IMR-90 (cell line): ENCODE data around the gene SLC25A44. TPM values are rescaled to one million over a fixed set of nuclear protein-coding genes. Genes with fewer than 3 reads are reported as not detected.

ENCODE experiments used
- ATAC-seq: fragments of 200-7000 bp; cut with Tn5 transposase; 2 replicates; pipeline ENCODE4 v1.9.1; 2020; ENCODE audit warnings: low read depth, mild to moderate bottlenecking, moderate library complexity
- BruUV-seq: library from RNA; stranded (reverse); fragments of 400-500 nt; replicated peaks from 2 replicates; lab custom pipeline; 2021; lab: Mats Ljungman, UMichigan
- CTCF ChIA-PET: fragments of 300-600 bp; formaldehyde crosslinking; extraction: SDS; loops from one replicate; lab custom pipeline; 2021; ENCODE audit warnings: antibody characterized with exemption; lab: Yijun Ruan, JAX
- POLR2A ChIA-PET: fragments of 300-600 bp; sonication (Branson Sonifier 250); formaldehyde crosslinking; loops from one replicate; lab custom pipeline; 2022; ENCODE audit warnings: antibody characterized with exemption; ENCODE audit not compliant: unreplicated experiment; lab: Charles Lee
- DNase-seq: peaks from one replicate; pipeline ENCODE4 v3.0.0; 2013
- H2AFZ ChIP-seq: replicated peaks from 2 replicates; pipeline ENCODE3; 2013; ENCODE audit warnings: low read length, mild to moderate bottlenecking; ENCODE audit not compliant: poor library complexity
- H2AK5ac ChIP-seq: 2 replicates; pipeline ENCODE4 v1.6.1; 2013; ENCODE audit warnings: low read depth, low read length, inconsistent platforms
- H2AK9ac ChIP-seq: replicated peaks from 2 replicates; pipeline ENCODE3; 2013; ENCODE audit warnings: mild to moderate bottlenecking, low read depth, low read length, moderate library complexity; ENCODE audit not compliant: poor library complexity
- H2BK120ac ChIP-seq: 2 replicates; pipeline ENCODE4 v1.6.1; 2013; ENCODE audit warnings: low read depth, low read length, inconsistent platforms
- H2BK15ac ChIP-seq: 3 replicates; pipeline ENCODE4 v1.6.1; 2013; ENCODE audit warnings: low read depth, low read length, inconsistent platforms
- H2BK20ac ChIP-seq: 2 replicates; pipeline ENCODE4 v1.6.1; 2013; ENCODE audit warnings: low read depth, mild to moderate bottlenecking, inconsistent platforms, low read length, moderate library complexity
- H2BK5ac ChIP-seq: 2 replicates; pipeline ENCODE4 v1.6.1; 2013; ENCODE audit warnings: mild to moderate bottlenecking, low read depth, low read length, inconsistent platforms; ENCODE audit not compliant: poor library complexity, severe bottlenecking
- H3K14ac ChIP-seq: replicated peaks from 2 replicates; pipeline ENCODE4 v1.6.1; 2013; ENCODE audit warnings: low read depth, low read length, inconsistent platforms
- H3K18ac ChIP-seq: 2 replicates; pipeline ENCODE4 v1.6.1; 2013; ENCODE audit warnings: low read depth, low read length, control low read depth
- H3K23ac ChIP-seq: 2 replicates; pipeline ENCODE4 v1.6.1; 2013; ENCODE audit warnings: low read depth, low read length, inconsistent platforms
- H3K27ac ChIP-seq: 2 replicates; pipeline ENCODE4 v1.5.1; 2013; ENCODE audit warnings: mild to moderate bottlenecking, control low read depth, low read length; ENCODE audit not compliant: insufficient read depth
- H3K27me3 ChIP-seq: 2 replicates; pipeline ENCODE4 v1.6.1; 2013; ENCODE audit warnings: low read length; ENCODE audit not compliant: control insufficient read depth, insufficient read depth
- H3K36me3 ChIP-seq: 2 replicates; pipeline ENCODE4 v1.6.1; 2013; ENCODE audit warnings: low read length, mixed read lengths; ENCODE audit not compliant: control insufficient read depth, insufficient read depth
- H3K4ac ChIP-seq: 2 replicates; pipeline ENCODE4 v1.6.1; 2013; ENCODE audit warnings: low read depth, low read length, inconsistent platforms
- H3K4me1 ChIP-seq: 2 replicates; pipeline ENCODE4 v1.6.1; 2013; ENCODE audit warnings: low read length, mixed read lengths; ENCODE audit not compliant: control insufficient read depth, insufficient read depth
- H3K4me2 ChIP-seq: 2 replicates; pipeline ENCODE4 v1.6.1; 2013; ENCODE audit warnings: low read depth, mild to moderate bottlenecking, control low read depth, low read length, moderate library complexity
- H3K4me3 ChIP-seq: 2 replicates; pipeline ENCODE4 v1.5.1; 2013; ENCODE audit warnings: low read depth, mild to moderate bottlenecking, control low read depth, low read length, moderate library complexity; ENCODE audit not compliant: insufficient read depth
- H3K56ac ChIP-seq: 2 replicates; pipeline ENCODE4 v1.6.1; 2013; ENCODE audit warnings: low read length, inconsistent platforms; ENCODE audit not compliant: insufficient read depth; ENCODE audit errors: extremely low read depth
- H3K79me1 ChIP-seq, 2 experiments: 2 replicates each; pipeline ENCODE4 v1.6.1; 2013; ENCODE audit warnings: low read length in 2 of 2, inconsistent platforms in 1 of 2, low read depth in 1 of 2
- H3K9ac ChIP-seq: 2 replicates; pipeline ENCODE4 v1.6.1; 2013; ENCODE audit warnings: low read depth, low read length, control low read depth
- H3K9me1 ChIP-seq: 2 replicates; pipeline ENCODE4 v1.6.1; 2013; ENCODE audit warnings: low read length, inconsistent platforms; ENCODE audit not compliant: insufficient read depth
- H3K9me3 ChIP-seq: 2 replicates; pipeline ENCODE4 v1.6.1; 2013; ENCODE audit warnings: low read length; ENCODE audit not compliant: control insufficient read depth, insufficient read depth
- H4K20me1 ChIP-seq: 2 replicates; pipeline ENCODE4 v1.6.1; 2013; ENCODE audit warnings: low read length, inconsistent platforms; ENCODE audit not compliant: insufficient read depth
- H4K5ac ChIP-seq: 2 replicates; pipeline ENCODE4 v1.6.1; 2013; ENCODE audit warnings: mild to moderate bottlenecking, low read depth, low read length, control low read depth
- H4K8ac ChIP-seq, 2 experiments: 2 replicates each; pipeline ENCODE4 v1.6.1; 2013; ENCODE audit warnings: low read depth in 2 of 2, low read length in 2 of 2, control low read depth in 1 of 2, inconsistent platforms in 1 of 2
- H4K91ac ChIP-seq: 2 replicates; pipeline ENCODE4 v1.6.1; 2013; ENCODE audit warnings: low read depth, low read length, inconsistent platforms; ENCODE audit not compliant: insufficient read depth
- MXI1 ChIP-seq: IDR thresholded peaks from 2 replicates; pipeline ENCODE4 v1.6.1; 2012; ENCODE audit warnings: low read depth, mild to moderate bottlenecking, low read length, moderate library complexity, borderline replicate concordance
- POLR2A ChIP-seq: IDR thresholded peaks from 2 replicates; pipeline ENCODE4 v1.6.1; 2012; ENCODE audit warnings: mild to moderate bottlenecking, low read depth, low read length
- WGBS, 2 experiments: methylation state at CpG; one replicate each; pipeline versions ENCODE4 v1.1.5 to v1.1.7; 2013; ENCODE audit warnings: missing lambda C conversion rate in 2 of 2; ENCODE audit not compliant: insufficient read length in 1 of 2; ENCODE audit errors: extremely low coverage in 2 of 2; 5-methylcytosine and 5-hydroxymethylcytosine counted together
- dilution Hi-C: fragments of 300-500 bp; cut with HindIII; formaldehyde crosslinking; loops from one replicate; pipeline ENCODE4 v1.14.3; 2018; ENCODE audit warnings: low sequenced_read_pairs; ENCODE audit not compliant: unreplicated experiment
- in situ Hi-C: fragments of 300-500 bp; cut with MboI; formaldehyde crosslinking; loops from 3 replicates; pipeline ENCODE4 v1.14.3; 2019; ENCODE audit warnings: low sequenced_read_pairs, inconsistent platforms, mixed read lengths
- intact Hi-C: fragments of 100-400 bp; cut with micrococcal nuclease; formaldehyde crosslinking; loops from 2 replicates; pipeline ENCODE4 v1.10.0; 2022
- polyA plus RNA-seq, 3 experiments: library from polyadenylated mRNA; depleted of rRNA; stranded (reverse); fragments of >200 nt; gene quantifications; 2 replicates each; pipeline ENCODE4 v1.2.3, GENCODE V29; 2012; ENCODE audit warnings: low replicate concordance in 1 of 3
- total RNA-seq: library from RNA; depleted of rRNA; stranded (reverse); fragments of >200 nt; gene quantifications from 2 replicates; pipeline ENCODE4 v1.2.3, GENCODE V29; 2012
- TF ChIP-seq, protein P1 (sequence below): fragments of 150-350 bp; IDR thresholded peaks from 2 replicates; pipeline ENCODE4 v1.6.1; 2016; ENCODE audit warnings: low read depth, mild to moderate bottlenecking, low read length, moderate library complexity, borderline replicate concordance

SLC25A44 gene
- total and polyA plus RNA-seq, 2 of the 4 experiments (the other 2 are of a cell fraction), result 12.7 to 20.2 TPM

DNA sequence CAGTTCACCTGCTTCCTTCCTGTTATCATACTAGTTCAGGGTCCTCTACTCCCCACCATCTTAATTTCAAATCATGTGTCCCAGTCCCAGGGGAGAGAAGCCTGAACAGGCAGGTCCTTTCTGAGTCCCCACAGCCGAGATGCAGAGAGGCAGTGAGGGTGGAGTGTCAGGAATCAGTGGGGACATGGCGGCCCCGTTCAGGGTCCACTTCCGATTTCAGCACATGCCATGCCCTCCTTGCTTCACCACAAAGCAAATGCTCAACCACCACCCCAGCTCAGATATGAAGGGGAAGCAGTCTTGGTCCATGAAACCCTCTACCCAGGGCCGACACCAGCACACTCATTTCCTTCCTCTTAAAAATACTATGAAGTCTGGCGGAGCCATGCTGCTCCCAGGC lies 45.7 kb upstream of the SLC25A44 start:
- Histone ChIP-seq H3K56ac (no peak overlapping the region), H3K4ac (no peak overlapping the region), H3K79me1 (peaks cover 0 to 4% of the 10 kb centered on the region in 2 experiments; a peak in 1 of 4 replicates), H3K18ac (no peak overlapping the region), H3K4me1 (peaks cover 14% of the 10 kb centered on the region), H3K14ac (no peak overlapping the region), H2BK120ac (no peak overlapping the region), H2AFZ (no peak overlapping the region), H3K9me1 (peaks cover 13% of the 10 kb centered on the region; the same call in 1 of the 2 replicates), H4K8ac (no peak overlapping the region), H2BK15ac (no peak overlapping the region), H2BK20ac (no peak overlapping the region), H3K4me2 (no peak overlapping the region), H3K36me3 (no peaks in the 10 kb centered on the region), H4K91ac (no peak overlapping the region), H3K9me3 (no peaks in the 10 kb centered on the region), H3K4me3 (no peak overlapping the region), H4K5ac (no peak overlapping the region), H2AK5ac (no peak overlapping the region), H4K20me1 (peaks cover 11% of the 10 kb centered on the region), H3K27me3 (peaks cover 14% of the 10 kb centered on the region; the same call in 1 of the 2 replicates), H3K23ac (no peak overlapping the region), H3K27ac (no peak overlapping the region), H2AK9ac (no peak overlapping the region), H3K9ac (no peak overlapping the region), H2BK5ac (no peak overlapping the region)
- BruUV-seq, result no TSS peak
- intact Hi-C loops, result no loop called here
- WGBS, 2 experiments, result no CpG with 5 or more reads among the region's 6 CpGs
- TF ChIP-seq POLR2A (peak; percentile 25; the same call in 1 of the 2 replicates), MXI1 (no peak)
- TF ChIP-seq, protein P1, sequence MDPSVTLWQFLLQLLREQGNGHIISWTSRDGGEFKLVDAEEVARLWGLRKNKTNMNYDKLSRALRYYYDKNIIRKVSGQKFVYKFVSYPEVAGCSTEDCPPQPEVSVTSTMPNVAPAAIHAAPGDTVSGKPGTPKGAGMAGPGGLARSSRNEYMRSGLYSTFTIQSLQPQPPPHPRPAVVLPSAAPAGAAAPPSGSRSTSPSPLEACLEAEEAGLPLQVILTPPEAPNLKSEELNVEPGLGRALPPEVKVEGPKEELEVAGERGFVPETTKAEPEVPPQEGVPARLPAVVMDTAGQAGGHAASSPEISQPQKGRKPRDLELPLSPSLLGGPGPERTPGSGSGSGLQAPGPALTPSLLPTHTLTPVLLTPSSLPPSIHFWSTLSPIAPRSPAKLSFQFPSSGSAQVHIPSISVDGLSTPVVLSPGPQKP, result no peak
- ATAC-seq, result no peak
- ChIA-PET CTCF (interaction anchor here (0.6 kb wide), 1 partner anchor 8 kb away, joined by 3 read pairs; no protein-coding TSS in a partner anchor), POLR2A (no interaction called here)
- DNase-seq, result no peak
- dilution Hi-C loops, result no loop called here
- in situ Hi-C loops, result loop anchor here (5.0 kb wide), 1 partner anchor 79 kb away; no protein-coding TSS in a partner anchor
